Panc1 (cell line): ENCODE measurements around the gene MS4A13. TPM values are rescaled to one million over a fixed set of nuclear protein-coding genes. Genes with fewer than 3 reads are reported as not detected.

Source experiments
- ATAC-seq: fragments of 200-7000 bp; cut with Tn5 transposase; 2 replicates; pipeline ENCODE4 v1.9.1; 2020; ENCODE audit warnings: mild to moderate bottlenecking, moderate library complexity
- BruUV-seq: library from RNA; stranded (reverse); fragments of 400-500 nt; replicated peaks from 2 replicates; lab custom pipeline; 2021; lab: Mats Ljungman, UMichigan
- CTCF ChIA-PET: fragments of 300-600 bp; sonication (Branson Sonifier 250); formaldehyde crosslinking; loops from one replicate; lab custom pipeline; 2022; ENCODE audit warnings: antibody characterized with exemption; lab: Charles Lee
- POLR2A ChIA-PET: fragments of 300-600 bp; sonication (Branson Sonifier 250); formaldehyde crosslinking; loops from one replicate; lab custom pipeline; 2022; ENCODE audit warnings: antibody characterized with exemption; lab: Charles Lee
- DNase-seq: peaks from one replicate; pipeline ENCODE4 v3.0.0-alpha.2; 2010; ENCODE audit warnings: low read depth, low spot score
- H3K27ac ChIP-seq: 2 replicates; pipeline ENCODE4 v1.5.1; 2011; ENCODE audit warnings: mild to moderate bottlenecking, low read length, inconsistent platforms
- H3K27me3 ChIP-seq: fragments of 200-500 bp; sonication (Bioruptor generic); 2 replicates; pipeline ENCODE4 v1.6.0; 2014; ENCODE audit warnings: low read length, inconsistent platforms; ENCODE audit not compliant: control insufficient read depth, insufficient read depth
- H3K36me3 ChIP-seq: fragments of 200-500 bp; sonication (Bioruptor generic); 2 replicates; pipeline ENCODE4 v1.5.1; 2014; ENCODE audit warnings: inconsistent platforms, mild to moderate bottlenecking, low read length, moderate library complexity; ENCODE audit not compliant: control insufficient read depth, insufficient read depth
- H3K4me1 ChIP-seq: 2 replicates; pipeline ENCODE4 v1.5.1; 2011; ENCODE audit warnings: inconsistent platforms, mild to moderate bottlenecking, low read length, moderate library complexity; ENCODE audit not compliant: control insufficient read depth, insufficient read depth
- H3K4me3 ChIP-seq, 2 experiments: 2 replicates each; pipeline ENCODE4 v1.5.1; 2011 to 2012; ENCODE audit warnings: low read depth in 2 of 2, low read length in 2 of 2, mild to moderate bottlenecking in 2 of 2, inconsistent platforms in 1 of 2, moderate library complexity in 1 of 2
- H3K9me3 ChIP-seq: fragments of 200-500 bp; sonication (Bioruptor generic); 2 replicates; pipeline ENCODE4 v1.5.1; 2014; ENCODE audit warnings: low read depth, mild to moderate bottlenecking, inconsistent platforms, low read length, moderate library complexity; ENCODE audit not compliant: control insufficient read depth, insufficient read depth
- CTCF ChIP-seq: fragments of 450-650 bp; IDR thresholded peaks from 2 replicates; pipeline ENCODE4 v1.5.1; 2017; ENCODE audit warnings: mild to moderate bottlenecking
- POLR2AphosphoS5 ChIP-seq: IDR thresholded peaks from 2 replicates; pipeline ENCODE4 v1.6.1; 2012; ENCODE audit warnings: mild to moderate bottlenecking, low read depth, low read length, moderate library complexity
- SIN3A ChIP-seq: IDR thresholded peaks from 2 replicates; pipeline ENCODE4 v1.6.1; 2012; ENCODE audit warnings: low read depth, mild to moderate bottlenecking, low read length, moderate library complexity, borderline replicate concordance; ENCODE audit not compliant: insufficient read depth
- TCF7L2 ChIP-seq: IDR thresholded peaks from 2 replicates; pipeline ENCODE4 v1.6.1; 2011; ENCODE audit warnings: mild to moderate bottlenecking, low read depth, low read length, inconsistent platforms
- in situ Hi-C: cut with HindIII; loops from 2 replicates; pipeline ENCODE4 v1.10.0; 2016; ENCODE audit warnings: low sequenced_read_pairs, low pct_unique_long_range_greater_than_20kb
- intact Hi-C: fragments of 100-400 bp; cut with micrococcal nuclease; formaldehyde crosslinking; loops from one replicate; pipeline ENCODE4 v1.10.0; 2022; ENCODE audit not compliant: unreplicated experiment
- total RNA-seq: library from RNA; stranded (reverse); gene quantifications from one replicate; pipeline ENCODE4 v1.2.1, GENCODE V29; 2021; ENCODE audit not compliant: unreplicated experiment
- TF ChIP-seq, protein P1 (sequence below), 2 experiments: IDR thresholded peaks; 2 replicates each; pipeline ENCODE4 v1.6.1; 2011 to 2012; ENCODE audit warnings: low read depth in 2 of 2, control low read depth in 1 of 2, low read length in 1 of 2, mild to moderate bottlenecking in 1 of 2, moderate library complexity in 1 of 2; ENCODE audit not compliant: insufficient read depth in 1 of 2

The MS4A13 gene
- total RNA-seq, 1 experiment from 2014 or later, result not detected

- TF ChIP-seq SIN3A (no peak), TCF7L2 (no peak), CTCF (no peak), POLR2AphosphoS5 (no peak)
- TF ChIP-seq, protein P1, sequence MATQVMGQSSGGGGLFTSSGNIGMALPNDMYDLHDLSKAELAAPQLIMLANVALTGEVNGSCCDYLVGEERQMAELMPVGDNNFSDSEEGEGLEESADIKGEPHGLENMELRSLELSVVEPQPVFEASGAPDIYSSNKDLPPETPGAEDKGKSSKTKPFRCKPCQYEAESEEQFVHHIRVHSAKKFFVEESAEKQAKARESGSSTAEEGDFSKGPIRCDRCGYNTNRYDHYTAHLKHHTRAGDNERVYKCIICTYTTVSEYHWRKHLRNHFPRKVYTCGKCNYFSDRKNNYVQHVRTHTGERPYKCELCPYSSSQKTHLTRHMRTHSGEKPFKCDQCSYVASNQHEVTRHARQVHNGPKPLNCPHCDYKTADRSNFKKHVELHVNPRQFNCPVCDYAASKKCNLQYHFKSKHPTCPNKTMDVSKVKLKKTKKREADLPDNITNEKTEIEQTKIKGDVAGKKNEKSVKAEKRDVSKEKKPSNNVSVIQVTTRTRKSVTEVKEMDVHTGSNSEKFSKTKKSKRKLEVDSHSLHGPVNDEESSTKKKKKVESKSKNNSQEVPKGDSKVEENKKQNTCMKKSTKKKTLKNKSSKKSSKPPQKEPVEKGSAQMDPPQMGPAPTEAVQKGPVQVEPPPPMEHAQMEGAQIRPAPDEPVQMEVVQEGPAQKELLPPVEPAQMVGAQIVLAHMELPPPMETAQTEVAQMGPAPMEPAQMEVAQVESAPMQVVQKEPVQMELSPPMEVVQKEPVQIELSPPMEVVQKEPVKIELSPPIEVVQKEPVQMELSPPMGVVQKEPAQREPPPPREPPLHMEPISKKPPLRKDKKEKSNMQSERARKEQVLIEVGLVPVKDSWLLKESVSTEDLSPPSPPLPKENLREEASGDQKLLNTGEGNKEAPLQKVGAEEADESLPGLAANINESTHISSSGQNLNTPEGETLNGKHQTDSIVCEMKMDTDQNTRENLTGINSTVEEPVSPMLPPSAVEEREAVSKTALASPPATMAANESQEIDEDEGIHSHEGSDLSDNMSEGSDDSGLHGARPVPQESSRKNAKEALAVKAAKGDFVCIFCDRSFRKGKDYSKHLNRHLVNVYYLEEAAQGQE (IDR thresholded peaks at IDR 0.05; ENCODE audit: insufficient read depth in 1 of 2, low read depth in 2 of 2, low read length in 1 of 2), result no peak
- no TSS peak for BruUV-seq
- Histone ChIP-seq H3K4me1 (no peaks in the 10 kb centered on the region), H3K4me3 (no peak overlapping the region), H3K27me3 (no peaks in the 10 kb centered on the region), H3K36me3 (no peaks in the 10 kb centered on the region), H3K9me3 (no peaks in the 10 kb centered on the region), H3K27ac (no peak overlapping the region)
- intact Hi-C loops (no loop called here), in situ Hi-C loops (no loop called here)
- no peak for ATAC-seq
- CTCF ChIA-PET, result interaction anchor here (0.7 kb wide), 1 partner anchor 525 kb away, joined by 3 read pairs; no protein-coding TSS in a partner anchor
- POLR2A ChIA-PET, result interaction anchor here (0.6 kb wide), 1 partner anchor 1340 kb away, joined by 3 read pairs; no protein-coding TSS in a partner anchor
- DNase-seq, result no peak
Observed at GRCh38 chr11:60563553-60564235, 48.5 kb downstream of the MS4A13 start.

DNA sequence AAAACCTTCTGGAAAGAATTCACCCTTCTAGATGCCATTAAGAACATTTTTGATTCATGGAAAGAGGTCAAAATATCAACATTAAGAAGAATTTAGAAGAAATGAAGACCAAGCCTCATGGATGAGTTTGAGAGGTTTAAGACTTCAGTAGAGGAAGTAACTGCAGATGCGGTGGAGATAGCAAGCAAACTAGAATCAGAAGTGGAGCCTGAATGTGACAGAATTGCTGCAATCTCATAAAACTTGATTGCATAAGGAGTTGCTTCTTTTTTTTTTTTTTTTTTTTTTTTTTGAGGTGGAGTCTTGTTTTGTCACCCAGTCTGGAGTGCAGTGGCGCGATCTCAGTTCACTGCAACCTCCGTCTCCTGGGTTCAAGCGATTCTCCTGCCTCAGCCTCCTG lies 51.6 kb downstream of the MS4A13 start:
- DNase-seq (no peak), ATAC-seq (no peak)
- no peak overlapping the region for H3K27ac ChIP-seq
- no peak for TF ChIP-seq TCF7L2
- TF ChIP-seq SIN3A, result no peak
- no peak for TF ChIP-seq CTCF
- no peak for TF ChIP-seq POLR2AphosphoS5
- TF ChIP-seq, protein P1 (IDR thresholded peaks at IDR 0.05; ENCODE audit: insufficient read depth in 1 of 2, low read depth in 2 of 2, low read length in 1 of 2), result no peak
- in situ Hi-C loops (no loop called here), intact Hi-C loops (no loop called here)
- ChIA-PET CTCF (no interaction called here), POLR2A (no interaction called here)
- H3K4me3 ChIP-seq, result no peak overlapping the region
- no peaks in the 10 kb centered on the region for H3K4me1 ChIP-seq
- no TSS peak for BruUV-seq
- no peaks in the 10 kb centered on the region for H3K27me3 ChIP-seq
- H3K9me3 ChIP-seq, result no peaks in the 10 kb centered on the region
- H3K36me3 ChIP-seq, result no peaks in the 10 kb centered on the region
